ENCODE results near the gene THSD7B.
A peak's percentile ranks its signal among the peaks of the same experiment; 100 is the strongest.
"Not testable (repeated sequence)": the region's sequence is repeated elsewhere in the genome, so short reads cannot be mapped to it uniquely, and the experiment has no call there.

Gene THSD7B

DNA sequence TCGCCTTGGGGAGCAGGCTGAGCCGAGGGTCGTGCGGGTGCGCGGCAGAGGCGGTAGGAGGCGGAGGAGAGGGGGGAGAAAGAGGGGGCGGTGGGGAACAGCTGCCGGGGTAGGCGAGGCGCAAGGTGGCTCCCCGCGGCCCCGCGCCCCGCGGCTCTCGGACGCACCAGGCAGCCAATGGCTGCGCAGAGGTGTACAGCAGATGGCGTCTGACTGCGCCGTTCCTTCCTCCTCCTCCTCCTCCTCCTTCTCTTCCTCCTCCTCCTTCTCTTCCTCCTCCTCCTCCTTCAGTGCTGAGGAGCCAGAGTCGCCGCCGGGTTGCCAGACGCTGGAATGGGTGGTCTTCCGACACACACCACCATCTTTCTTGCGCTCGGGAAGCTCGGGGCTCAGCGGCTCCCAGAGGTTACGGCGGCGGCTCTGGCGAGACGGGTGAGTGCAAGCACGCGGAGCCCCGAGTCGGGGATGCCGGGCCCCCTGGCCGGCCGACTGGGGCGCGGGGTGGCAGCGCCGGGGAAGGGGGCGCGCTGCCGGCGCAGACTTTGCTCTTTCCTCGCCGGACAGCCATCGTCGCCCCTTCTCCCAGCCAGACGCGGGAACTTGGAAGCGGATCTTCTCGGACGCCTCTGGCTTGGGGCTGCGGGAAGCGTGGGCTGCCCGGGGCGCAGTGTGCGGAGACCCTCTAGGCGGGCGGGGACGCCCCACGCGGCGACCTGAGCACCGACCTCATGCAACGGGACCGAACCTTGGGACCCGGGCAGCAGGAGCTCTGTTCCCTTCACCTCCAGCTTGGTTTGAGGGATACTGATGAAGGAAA lies at the start of gene THSD7B:
THSD7B (plus strand) TSS at position 290 of the 817 bp plus-strand sequence. CDS start 116,634 bp downstream, outside the sequence.
- Histone ChIP-seq H3K4me1 (ENCODE audit: control insufficient read depth in 2 of 2, insufficient read depth in 2 of 2, low read length in 2 of 2) (no peaks in the 10 kb centered on the region), H3K27me3 (ENCODE audit: control insufficient read depth in 2 of 2, insufficient read depth in 2 of 2, low read length in 2 of 2) (peaks cover 3 to 10% of the 10 kb centered on the region in 2 donors), H3K36me3 (ENCODE audit: control insufficient read depth in 2 of 2, insufficient read depth in 2 of 2, low read length in 2 of 2) (no peaks in the 10 kb centered on the region), H3K27ac (ENCODE audit: low read depth in 2 of 2, low read length in 2 of 2) (no peak within 1 kb of the TSS), H3K9ac (ENCODE audit: low read depth in 1 of 2, low read length in 2 of 2) (no peak within 1 kb of the TSS), H3K4me3 (ENCODE audit: low read length in 2 of 2) (peak within 1 kb of the TSS in 1 of 2 donors; percentile 27), H3K9me3 (ENCODE audit: control insufficient read depth in 2 of 2, low read length in 2 of 2) (no peaks in the 10 kb centered on the region)

DNA sequence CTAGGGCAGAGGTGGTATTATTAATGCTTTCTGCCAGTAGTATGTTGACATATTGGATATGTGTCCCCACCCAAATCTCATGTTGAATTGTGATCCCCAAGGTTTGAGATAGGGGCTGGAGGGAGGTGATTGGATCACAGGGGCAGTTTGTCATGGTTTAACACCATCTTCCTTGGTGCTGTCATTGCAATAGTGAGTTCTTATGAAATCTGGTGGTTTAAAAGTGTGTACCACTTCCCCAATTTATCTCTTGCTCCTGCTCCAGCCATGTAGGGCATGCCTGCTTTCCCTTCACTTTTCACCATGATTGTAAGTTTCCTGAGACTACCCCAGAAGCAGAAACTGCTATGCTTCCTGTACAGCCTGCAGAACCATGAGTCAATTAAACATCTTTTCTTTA lies 47.1 kb upstream of the THSD7B start:
- Histone ChIP-seq H3K27ac (ENCODE audit: low read depth in 2 of 2, low read length in 2 of 2) (no peak overlapping the region), H3K27me3 (ENCODE audit: control insufficient read depth in 2 of 2, insufficient read depth in 2 of 2, low read length in 2 of 2) (no peaks in the 10 kb centered on the region), H3K9ac (ENCODE audit: low read depth in 1 of 2, low read length in 2 of 2) (no peak overlapping the region), H3K9me3 (ENCODE audit: control insufficient read depth in 2 of 2, low read length in 2 of 2) (no peaks in the 10 kb centered on the region), H3K36me3 (ENCODE audit: control insufficient read depth in 2 of 2, insufficient read depth in 2 of 2, low read length in 2 of 2) (no peaks in the 10 kb centered on the region), H3K4me1 (ENCODE audit: control insufficient read depth in 2 of 2, insufficient read depth in 2 of 2, low read length in 2 of 2) (no peaks in the 10 kb centered on the region), H3K4me3 (ENCODE audit: low read length in 2 of 2) (no peak overlapping the region)

DNA sequence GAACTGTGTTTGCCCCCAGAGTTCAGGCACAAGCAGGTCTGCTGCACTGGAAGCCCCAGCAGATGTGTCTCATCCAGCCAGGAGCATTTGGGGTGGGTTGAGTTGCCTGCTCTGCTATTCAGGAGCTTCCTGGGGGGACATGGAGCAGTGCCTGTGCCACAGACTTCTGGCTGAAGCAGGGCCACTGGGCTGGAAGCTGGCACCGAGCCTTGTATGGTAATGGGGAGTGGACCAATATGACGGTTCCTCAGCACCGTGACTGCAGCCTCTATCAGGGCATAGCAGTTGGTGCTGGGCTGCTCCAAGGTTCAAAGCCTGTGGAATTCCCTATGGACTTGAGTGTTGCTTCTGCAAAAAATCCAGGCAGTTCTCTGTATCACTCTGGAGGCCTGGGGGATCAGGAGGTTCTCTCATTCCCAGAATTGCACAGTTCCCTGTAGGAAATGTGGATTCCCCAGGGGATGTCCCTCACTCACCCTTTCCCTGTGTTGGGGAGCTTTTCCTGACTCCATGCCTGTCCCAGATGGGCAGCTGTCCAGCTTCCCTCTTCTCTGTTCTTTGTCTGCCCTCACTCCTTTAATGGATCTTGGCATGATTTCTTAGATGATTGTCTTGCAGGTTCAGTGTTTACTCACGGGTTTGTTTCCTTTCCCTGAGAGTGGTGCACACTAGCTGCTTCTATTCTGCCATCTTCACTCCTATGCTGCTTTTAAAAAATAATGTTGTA lies 37.2 kb upstream of the THSD7B start:
- no peak overlapping the region for H3K4me3 ChIP-seq (ENCODE audit: low read length in 2 of 2)
- no peaks in the 10 kb centered on the region for H3K4me1 ChIP-seq (ENCODE audit: control insufficient read depth in 2 of 2, insufficient read depth in 2 of 2, low read length in 2 of 2)
- no peaks in the 10 kb centered on the region for H3K27me3 ChIP-seq (ENCODE audit: control insufficient read depth in 2 of 2, insufficient read depth in 2 of 2, low read length in 2 of 2)
- no peak overlapping the region for H3K9ac ChIP-seq (ENCODE audit: low read depth in 1 of 2, low read length in 2 of 2)
- H3K9me3 ChIP-seq (ENCODE audit: control insufficient read depth in 2 of 2, low read length in 2 of 2): no peaks in the 10 kb centered on the region
- H3K27ac ChIP-seq (ENCODE audit: low read depth in 2 of 2, low read length in 2 of 2): no peak overlapping the region
- no peaks in the 10 kb centered on the region for H3K36me3 ChIP-seq (ENCODE audit: control insufficient read depth in 2 of 2, insufficient read depth in 2 of 2, low read length in 2 of 2)

GRCh38 chr2:136736236-136736635 lies 29.1 kb upstream of the THSD7B start:
- Histone ChIP-seq H3K9ac (ENCODE audit: low read depth in 1 of 2, low read length in 2 of 2) (no peak overlapping the region), H3K36me3 (ENCODE audit: control insufficient read depth in 2 of 2, insufficient read depth in 2 of 2, low read length in 2 of 2) (no peaks in the 10 kb centered on the region), H3K27ac (ENCODE audit: low read depth in 2 of 2, low read length in 2 of 2) (no peak overlapping the region), H3K9me3 (ENCODE audit: control insufficient read depth in 2 of 2, low read length in 2 of 2) (no peaks in the 10 kb centered on the region), H3K27me3 (ENCODE audit: control insufficient read depth in 2 of 2, insufficient read depth in 2 of 2, low read length in 2 of 2) (no peaks in the 10 kb centered on the region), H3K4me1 (ENCODE audit: control insufficient read depth in 2 of 2, insufficient read depth in 2 of 2, low read length in 2 of 2) (no peaks in the 10 kb centered on the region), H3K4me3 (ENCODE audit: low read length in 2 of 2) (no peak overlapping the region)

- no peak overlapping the region for H3K4me3 ChIP-seq (ENCODE audit: low read length in 2 of 2)
- H3K9me3 ChIP-seq (ENCODE audit: control insufficient read depth in 2 of 2, low read length in 2 of 2): no peaks in the 10 kb centered on the region
- no peaks in the 10 kb centered on the region for H3K36me3 ChIP-seq (ENCODE audit: control insufficient read depth in 2 of 2, insufficient read depth in 2 of 2, low read length in 2 of 2)
- H3K9ac ChIP-seq (ENCODE audit: low read depth in 1 of 2, low read length in 2 of 2): no peak overlapping the region
- H3K27me3 ChIP-seq (ENCODE audit: control insufficient read depth in 2 of 2, insufficient read depth in 2 of 2, low read length in 2 of 2): no peaks in the 10 kb centered on the region
- no peak overlapping the region for H3K27ac ChIP-seq (ENCODE audit: low read depth in 2 of 2, low read length in 2 of 2)
- H3K4me1 ChIP-seq (ENCODE audit: control insufficient read depth in 2 of 2, insufficient read depth in 2 of 2, low read length in 2 of 2): no peaks in the 10 kb centered on the region
These were observed 27.3 kb upstream of the THSD7B start for GRCh38 chr2:136738044-136738443.

DNA sequence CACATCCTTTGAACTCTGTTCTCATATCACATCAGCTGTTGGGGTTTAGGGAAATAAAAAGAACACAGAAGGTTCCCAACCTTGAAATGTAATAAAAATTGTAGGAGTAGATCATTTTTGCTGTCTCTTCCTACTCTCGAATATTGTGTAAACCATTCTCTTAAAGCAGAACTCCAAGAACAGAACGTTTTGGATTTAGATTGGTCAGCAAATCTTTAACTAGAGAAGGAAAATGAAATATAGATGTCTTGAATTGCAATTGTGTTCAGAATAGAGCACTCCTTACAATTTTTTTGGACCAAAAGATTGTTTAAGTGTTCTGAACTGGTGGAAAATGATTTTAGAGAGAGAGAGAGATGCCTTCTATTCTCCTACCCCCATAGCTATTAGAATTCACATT lies 23.9 kb upstream of the THSD7B start:
- no peak overlapping the region for H3K4me3 ChIP-seq (ENCODE audit: low read length in 2 of 2)
- no peaks in the 10 kb centered on the region for H3K27me3 ChIP-seq (ENCODE audit: control insufficient read depth in 2 of 2, insufficient read depth in 2 of 2, low read length in 2 of 2)
- no peaks in the 10 kb centered on the region for H3K9me3 ChIP-seq (ENCODE audit: control insufficient read depth in 2 of 2, low read length in 2 of 2)
- H3K9ac ChIP-seq (ENCODE audit: low read depth in 1 of 2, low read length in 2 of 2): no peak overlapping the region
- H3K36me3 ChIP-seq (ENCODE audit: control insufficient read depth in 2 of 2, insufficient read depth in 2 of 2, low read length in 2 of 2): no peaks in the 10 kb centered on the region
- H3K4me1 ChIP-seq (ENCODE audit: control insufficient read depth in 2 of 2, insufficient read depth in 2 of 2, low read length in 2 of 2): no peaks in the 10 kb centered on the region
- H3K27ac ChIP-seq (ENCODE audit: low read depth in 2 of 2, low read length in 2 of 2): no peak overlapping the region

DNA sequence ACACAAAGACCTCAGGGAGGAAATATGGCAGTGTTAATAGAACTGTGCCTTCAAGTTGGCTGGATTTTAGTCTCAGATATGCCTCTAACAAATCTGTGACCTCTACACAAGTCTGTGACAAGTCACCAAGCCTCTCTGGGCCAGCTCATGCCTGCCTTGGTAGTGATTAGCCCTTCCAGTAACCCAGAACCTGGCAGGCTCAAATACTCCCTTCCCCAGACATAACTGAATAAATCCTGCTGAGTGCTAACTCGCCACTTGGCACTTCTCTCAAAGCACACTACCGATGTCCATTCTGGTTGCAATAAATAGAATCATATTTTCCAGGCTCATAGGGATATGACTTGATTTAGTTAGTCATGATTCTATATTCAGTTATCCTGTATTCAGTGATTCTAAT lies 15.3 kb upstream of the THSD7B start:
- Histone ChIP-seq H3K27ac (ENCODE audit: low read depth in 2 of 2, low read length in 2 of 2) (no peak overlapping the region), H3K4me3 (ENCODE audit: low read length in 2 of 2) (no peak overlapping the region), H3K36me3 (ENCODE audit: control insufficient read depth in 2 of 2, insufficient read depth in 2 of 2, low read length in 2 of 2) (no peaks in the 10 kb centered on the region), H3K27me3 (ENCODE audit: control insufficient read depth in 2 of 2, insufficient read depth in 2 of 2, low read length in 2 of 2) (no peaks in the 10 kb centered on the region), H3K4me1 (ENCODE audit: control insufficient read depth in 2 of 2, insufficient read depth in 2 of 2, low read length in 2 of 2) (no peaks in the 10 kb centered on the region), H3K9ac (ENCODE audit: low read depth in 1 of 2, low read length in 2 of 2) (no peak overlapping the region), H3K9me3 (ENCODE audit: control insufficient read depth in 2 of 2, low read length in 2 of 2) (no peaks in the 10 kb centered on the region)

DNA sequence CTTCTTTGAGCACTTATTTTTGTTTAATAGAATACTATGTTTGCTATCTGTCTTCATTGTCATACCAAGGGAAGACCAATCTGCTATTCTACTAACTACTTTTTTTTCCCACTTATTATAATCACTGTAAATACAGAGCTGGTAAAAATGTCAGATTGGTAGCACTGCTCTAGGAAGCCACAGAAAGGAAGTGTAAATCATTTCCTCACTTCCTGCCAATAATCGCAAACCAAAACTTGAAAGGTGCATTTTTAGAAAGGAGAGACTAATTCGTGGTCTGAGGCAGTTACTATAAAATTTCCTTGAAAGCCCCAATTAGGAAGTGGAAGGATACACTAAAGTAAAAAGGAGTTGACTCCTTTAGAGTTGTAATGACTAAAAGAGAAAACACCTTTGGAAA lies 13.9 kb upstream of the THSD7B start:
- Histone ChIP-seq H3K27ac (ENCODE audit: low read depth in 2 of 2, low read length in 2 of 2) (no peak overlapping the region), H3K27me3 (ENCODE audit: control insufficient read depth in 2 of 2, insufficient read depth in 2 of 2, low read length in 2 of 2) (no peaks in the 10 kb centered on the region), H3K4me3 (ENCODE audit: low read length in 2 of 2) (no peak overlapping the region), H3K9ac (ENCODE audit: low read depth in 1 of 2, low read length in 2 of 2) (no peak overlapping the region), H3K4me1 (ENCODE audit: control insufficient read depth in 2 of 2, insufficient read depth in 2 of 2, low read length in 2 of 2) (no peaks in the 10 kb centered on the region), H3K9me3 (ENCODE audit: control insufficient read depth in 2 of 2, low read length in 2 of 2) (no peaks in the 10 kb centered on the region), H3K36me3 (ENCODE audit: control insufficient read depth in 2 of 2, insufficient read depth in 2 of 2, low read length in 2 of 2) (no peaks in the 10 kb centered on the region)

DNA sequence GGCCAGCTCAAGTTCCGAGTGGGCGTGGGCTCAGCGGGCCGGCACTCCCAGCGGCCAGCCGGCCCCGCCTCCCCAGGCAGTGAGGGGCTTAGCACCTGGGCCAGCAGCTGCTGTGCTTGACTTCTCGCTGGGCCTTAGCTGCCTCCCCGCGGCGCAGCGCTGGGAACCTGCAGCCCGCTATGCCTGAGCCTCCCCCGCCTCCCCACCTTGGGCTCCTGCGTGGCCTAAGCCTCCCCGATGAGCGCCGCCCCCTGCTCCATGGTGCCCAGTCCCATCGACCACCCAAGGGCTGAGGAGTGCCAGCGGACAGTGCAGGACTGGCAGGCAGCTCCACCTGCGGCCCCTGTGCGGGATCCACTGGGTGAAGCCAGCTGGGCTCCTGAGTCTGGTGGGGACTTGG lies 6.8 kb upstream of the THSD7B start:
- H3K9me3 ChIP-seq (ENCODE audit: control insufficient read depth in 2 of 2, low read length in 2 of 2); H3K27ac ChIP-seq (ENCODE audit: low read depth in 2 of 2, low read length in 2 of 2); H3K9ac ChIP-seq (ENCODE audit: low read depth in 1 of 2, low read length in 2 of 2); H3K4me3 ChIP-seq (ENCODE audit: low read length in 2 of 2); H3K4me1 ChIP-seq (ENCODE audit: control insufficient read depth in 2 of 2, insufficient read depth in 2 of 2, low read length in 2 of 2); H3K36me3 ChIP-seq (ENCODE audit: control insufficient read depth in 2 of 2, insufficient read depth in 2 of 2, low read length in 2 of 2); H3K27me3 ChIP-seq (ENCODE audit: control insufficient read depth in 2 of 2, insufficient read depth in 2 of 2, low read length in 2 of 2): not testable (repeated sequence)

DNA sequence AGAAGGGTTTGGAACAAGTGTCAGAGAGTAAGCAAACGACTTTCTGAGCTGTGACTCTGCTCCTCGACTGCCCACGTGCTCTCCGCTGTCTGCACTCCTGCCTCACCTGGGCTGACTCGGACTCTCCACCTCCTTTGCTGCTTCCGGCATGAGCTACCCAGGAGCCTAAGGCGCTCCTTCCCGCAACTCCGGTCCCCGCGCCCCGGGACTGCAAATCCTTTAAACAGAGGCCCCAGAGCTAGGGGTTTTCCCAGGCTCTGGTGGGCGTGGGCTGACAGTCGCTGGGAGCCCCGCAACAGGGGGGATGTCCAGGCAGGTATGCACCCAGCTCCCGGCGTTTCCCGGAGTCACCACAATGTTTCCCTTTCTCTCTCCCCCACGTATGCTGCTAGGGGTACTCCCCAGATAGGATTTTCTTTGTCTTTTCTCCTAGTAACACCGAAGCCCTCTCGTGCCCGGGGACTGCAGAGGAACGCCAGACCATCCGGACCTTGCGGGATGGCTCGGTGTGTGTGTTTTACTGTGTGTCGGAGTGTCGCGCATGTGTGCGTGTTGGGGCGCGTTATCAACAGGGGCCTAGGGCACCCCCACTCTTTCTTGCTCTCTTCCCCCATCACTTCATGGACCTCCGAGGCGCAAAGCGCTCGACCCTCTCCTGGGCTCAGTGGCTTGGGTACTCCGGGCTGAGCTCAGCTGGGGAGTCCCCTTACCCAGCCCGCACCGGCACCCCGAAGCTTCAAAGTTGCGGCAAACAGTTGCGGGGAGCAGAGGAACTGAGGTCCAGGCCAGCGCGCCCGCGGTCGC lies 691 bp upstream of the THSD7B start:
- no peak overlapping the region for H3K9ac ChIP-seq (ENCODE audit: low read depth in 1 of 2, low read length in 2 of 2)
- H3K27ac ChIP-seq (ENCODE audit: low read depth in 2 of 2, low read length in 2 of 2): no peak overlapping the region
- no peaks in the 10 kb centered on the region for H3K9me3 ChIP-seq (ENCODE audit: control insufficient read depth in 2 of 2, low read length in 2 of 2)
- no peaks in the 10 kb centered on the region for H3K36me3 ChIP-seq (ENCODE audit: control insufficient read depth in 2 of 2, insufficient read depth in 2 of 2, low read length in 2 of 2)
- H3K27me3 ChIP-seq (ENCODE audit: control insufficient read depth in 2 of 2, insufficient read depth in 2 of 2, low read length in 2 of 2): peaks cover 3 to 10% of the 10 kb centered on the region in 2 donors
- no peaks in the 10 kb centered on the region for H3K4me1 ChIP-seq (ENCODE audit: control insufficient read depth in 2 of 2, insufficient read depth in 2 of 2, low read length in 2 of 2)
- H3K4me3 ChIP-seq (ENCODE audit: low read length in 2 of 2): no peak overlapping the region
